ENCODE results near the gene SLC7A8.
"Not testable (repeated sequence)": the region's sequence is repeated elsewhere in the genome, so short reads cannot be mapped to it uniquely, and the experiment has no call there.

DNA sequence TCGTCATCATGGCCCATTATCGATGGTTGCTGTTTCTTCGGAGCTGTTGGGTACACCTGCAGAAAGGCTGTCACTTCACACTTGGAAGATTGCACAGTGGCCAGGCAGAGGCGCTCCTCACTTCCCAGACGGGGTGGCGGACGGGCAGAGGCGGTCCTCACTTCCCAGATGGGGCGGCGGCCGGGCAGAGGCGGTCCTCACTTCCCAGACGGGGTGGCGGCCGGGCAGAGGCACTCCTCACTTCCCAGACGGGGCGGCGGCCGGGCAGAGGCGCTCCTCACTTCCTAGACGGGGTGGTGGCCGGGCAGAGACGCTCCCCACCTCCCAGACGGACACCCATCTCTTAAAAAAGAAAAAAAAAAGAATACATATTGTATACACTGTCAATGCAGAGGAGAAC, 75.3 kb downstream of the SLC7A8 start:
- not testable (repeated sequence) for TF ChIP-seq POLR2AphosphoS5, POLR2A, SPI1 (IDR thresholded peaks at IDR 0.05; ENCODE audit: low read depth, low read length)
